NCI-H2196 (cell line): ENCODE measurements around the gene WDR7.

Experiments used
- DNase-seq: peaks from one replicate; lab custom pipeline; 2025; ENCODE audit not compliant: unreplicated experiment; lab: John Stamatoyannopoulos, UW

Gene WDR7

GRCh38 chr18:56650944-56651770 is at the start of gene WDR7:
TSS of gene WDR7 (plus strand) at chr18:56651359. CDS start at chr18:56672516, 21,157 bp downstream.
- DNase-seq = peak; percentile 96

GRCh38 chr18:56606618-56607017 is 44.5 kb upstream of the WDR7 start:
- DNase-seq = no peak

DNA sequence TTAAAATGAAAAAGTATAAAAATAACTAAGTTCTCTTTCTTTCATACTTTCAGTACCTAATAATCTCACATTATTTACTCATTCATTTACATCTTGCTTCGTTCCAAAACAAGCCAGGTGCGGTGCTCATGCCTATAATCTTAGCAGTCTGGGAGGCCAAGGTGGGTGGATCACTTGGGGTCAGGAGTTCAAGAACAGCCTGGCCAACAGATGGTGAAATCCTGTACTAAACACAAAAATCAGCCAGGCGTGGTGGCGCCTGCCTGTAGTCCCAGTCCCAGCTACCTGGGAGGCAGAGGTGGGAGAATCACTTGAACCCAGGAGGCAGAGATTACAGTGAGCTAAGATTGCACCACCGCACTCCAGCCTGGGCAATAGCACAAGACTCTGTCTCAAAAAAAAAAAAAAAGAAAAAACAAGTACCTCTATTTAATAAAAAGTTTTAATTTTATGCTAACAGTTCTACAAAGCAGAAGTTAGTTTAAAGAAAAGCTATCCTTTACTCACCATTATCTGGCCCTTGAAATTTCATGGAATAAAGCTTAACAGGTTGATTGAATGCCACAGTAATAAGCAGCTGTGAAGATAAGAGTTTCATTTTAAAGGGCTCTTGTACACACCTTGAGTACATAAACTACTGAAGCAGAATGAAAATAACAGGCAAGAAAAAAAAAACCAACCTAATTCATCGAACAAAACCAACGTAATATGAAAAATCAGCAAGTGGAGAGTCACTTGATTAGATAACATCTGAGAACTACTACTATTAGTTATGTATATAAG is 35.2 kb upstream of the WDR7 start:
- peak; percentile 13 for DNase-seq

GRCh38 chr18:56627991-56628390 is 23.2 kb upstream of the WDR7 start:
- no peak for DNase-seq

DNA sequence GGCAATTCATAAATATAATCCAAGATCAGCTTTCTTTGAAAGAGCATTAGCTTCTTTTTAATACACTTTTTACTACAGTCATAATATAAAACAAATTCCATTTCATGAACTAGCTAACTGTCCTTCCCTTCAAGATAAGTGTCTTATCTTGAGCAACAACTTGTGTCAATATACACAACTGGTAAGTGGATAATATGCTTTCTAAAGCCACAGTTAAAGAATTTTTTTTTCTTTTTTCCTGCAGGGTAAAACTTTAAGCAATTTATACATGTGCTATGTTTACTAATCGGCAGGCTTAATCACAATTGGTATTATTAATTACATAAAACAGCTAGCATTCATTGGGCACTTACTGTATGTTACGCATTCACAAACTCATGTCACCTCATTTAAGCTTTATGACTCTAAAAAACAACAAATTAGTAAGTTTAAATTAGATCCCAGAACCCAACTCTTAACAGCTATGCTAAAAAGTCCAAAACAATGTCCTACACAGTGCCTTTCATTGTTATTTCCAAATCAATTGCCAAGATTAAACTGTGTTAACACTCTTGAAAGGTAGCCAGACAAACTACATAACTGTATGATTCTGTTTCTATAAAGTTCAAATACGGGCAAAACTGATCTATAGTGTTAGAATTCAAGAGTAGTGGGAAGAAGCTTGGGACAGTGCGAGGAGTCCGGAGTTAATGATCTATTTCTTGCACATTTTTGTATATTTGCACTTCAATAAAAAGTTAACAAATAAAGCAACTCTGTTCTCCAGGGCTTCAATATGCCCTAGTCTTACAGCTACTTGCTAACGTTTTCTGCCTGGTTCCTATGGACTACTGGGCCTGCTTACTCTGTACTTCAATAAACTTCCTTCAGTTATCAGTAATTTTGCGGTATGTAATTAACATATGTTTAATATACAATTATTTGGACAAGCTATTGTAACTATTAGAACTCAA is 18.8 kb upstream of the WDR7 start:
- DNase-seq = no peak

- no peak for DNase-seq
Measured at GRCh38 chr18:56635007-56635406, 16.2 kb upstream of the WDR7 start.

DNA sequence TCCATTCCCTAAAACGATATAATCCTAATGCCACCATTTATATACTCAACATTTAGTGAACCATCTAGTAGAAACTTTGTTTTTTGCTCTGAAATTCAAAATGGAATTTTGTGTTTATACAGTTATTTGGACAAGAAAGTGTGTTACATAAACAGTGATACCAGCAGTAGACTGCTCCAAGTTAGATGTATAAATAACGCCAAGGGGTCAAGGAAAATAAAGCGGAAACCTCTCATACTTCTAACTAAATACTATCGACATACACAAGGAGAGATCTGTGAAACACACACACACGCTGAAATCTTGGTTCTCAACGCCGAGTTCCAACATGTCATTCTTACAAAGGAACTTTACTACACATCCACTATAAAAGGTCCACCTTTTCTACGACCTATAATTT is 14.0 kb upstream of the WDR7 start:
- no peak for DNase-seq

DNA sequence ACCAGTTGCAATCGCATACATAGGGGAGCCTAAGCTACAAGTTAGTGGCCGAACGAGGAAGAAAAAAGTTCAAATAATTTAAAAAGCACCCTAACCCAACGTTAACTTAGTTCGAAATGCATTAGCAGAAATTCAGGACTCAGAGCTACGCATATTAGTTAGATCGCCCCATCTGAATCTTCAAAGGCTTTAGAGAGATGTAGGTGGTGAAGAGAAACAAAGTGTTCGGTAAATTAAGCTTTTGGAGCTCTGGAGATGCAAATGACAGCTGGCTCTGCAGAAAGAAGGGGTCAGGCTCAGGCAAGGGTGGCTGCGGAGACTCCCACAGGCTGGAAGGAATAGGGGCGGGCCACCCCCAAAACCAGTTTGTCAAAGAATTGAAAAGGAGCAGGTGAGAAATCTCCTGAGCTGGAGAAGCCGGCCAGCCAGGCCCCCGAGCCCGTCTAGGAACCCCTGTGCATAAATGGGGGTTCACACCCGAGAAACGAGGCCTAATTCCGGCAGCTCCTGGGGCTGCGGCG is 13.4 kb upstream of the WDR7 start:
- peak; percentile 8 for DNase-seq

DNA sequence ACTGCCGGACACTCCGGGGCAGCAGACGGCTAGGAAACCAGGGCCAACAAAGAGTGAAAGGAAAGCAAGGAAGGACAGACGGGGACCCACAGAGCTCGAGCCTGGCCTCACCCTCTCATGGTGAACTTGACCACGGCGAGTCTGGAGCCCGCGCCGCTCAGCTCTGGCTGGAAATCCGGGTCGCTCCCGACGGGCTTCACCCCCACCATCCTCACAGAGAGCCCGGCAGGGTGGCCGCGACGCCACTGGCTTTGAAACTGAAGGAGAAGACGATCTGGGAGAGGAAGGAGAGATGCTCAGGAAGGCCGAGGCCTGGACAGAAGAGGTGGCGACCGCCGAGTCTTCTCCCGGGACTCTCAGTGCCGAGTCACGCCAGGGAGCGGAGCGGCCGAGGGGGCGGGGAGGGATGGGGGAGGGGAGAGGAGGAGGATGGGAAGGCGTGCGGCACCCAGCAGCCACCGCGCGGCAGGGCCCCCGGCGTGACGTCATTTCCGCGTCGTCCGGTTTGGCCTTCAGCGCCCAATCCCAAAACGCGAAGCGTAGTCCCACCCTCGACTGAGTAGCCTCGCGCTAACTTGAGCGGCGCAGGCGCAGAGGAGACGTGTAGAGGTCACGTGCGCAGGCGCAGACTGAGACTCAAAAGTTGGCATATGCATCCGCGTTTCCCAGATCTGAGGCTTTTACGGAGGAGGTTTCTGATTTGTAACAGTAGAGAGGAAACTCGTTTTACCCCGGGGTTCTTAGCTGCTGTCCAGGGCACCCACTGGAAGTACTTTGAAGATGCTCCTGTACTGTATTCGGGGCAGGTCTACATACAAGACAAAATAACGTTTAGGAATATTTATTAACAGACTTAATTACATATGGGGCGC is 12.7 kb upstream of the WDR7 start, which contains the start of gene TXNL1:
Gene TXNL1 (minus strand): TSS at position 361 of the 872 bp plus-strand sequence. CDS start 152 bp downstream, at position 209.
- peak; percentile 99 for DNase-seq

- no peak for DNase-seq
Measured at GRCh38 chr18:56639104-56639381, 12.1 kb upstream of the WDR7 start.

GRCh38 chr18:56639571-56639970 is 11.6 kb upstream of the WDR7 start:
- no peak for DNase-seq

DNA sequence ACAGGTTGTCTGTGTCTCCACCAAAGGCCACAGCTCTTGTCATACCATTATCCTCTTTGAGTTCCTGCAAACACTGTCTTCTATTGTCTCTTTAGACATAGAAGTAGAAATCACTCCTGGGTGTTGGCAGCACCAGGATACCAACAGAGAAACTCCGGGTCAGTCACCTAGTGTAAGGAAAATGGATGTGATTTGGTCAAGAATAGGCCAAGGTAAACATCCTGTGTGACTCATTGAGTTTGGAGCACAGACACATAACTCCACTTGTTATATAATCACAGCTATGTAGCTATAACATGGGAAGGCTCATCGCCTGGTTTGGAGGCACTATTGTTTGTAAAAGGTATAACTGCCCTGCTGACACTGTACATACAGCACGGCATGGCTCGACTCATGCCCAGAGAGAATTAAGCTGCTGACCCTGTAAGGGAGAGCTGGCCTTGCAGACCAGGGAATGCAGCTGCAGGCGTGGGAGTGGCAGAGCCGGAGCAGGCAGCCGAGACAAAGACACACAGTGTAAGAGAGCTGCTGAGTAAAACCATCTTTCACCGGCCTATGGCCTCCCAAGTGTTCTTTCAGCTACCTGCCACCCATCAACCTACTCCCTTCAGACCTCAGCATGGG is 9.3 kb upstream of the WDR7 start:
- DNase-seq = no peak

GRCh38 chr18:56643381-56643780 is 7.8 kb upstream of the WDR7 start:
- DNase-seq = no peak

DNA sequence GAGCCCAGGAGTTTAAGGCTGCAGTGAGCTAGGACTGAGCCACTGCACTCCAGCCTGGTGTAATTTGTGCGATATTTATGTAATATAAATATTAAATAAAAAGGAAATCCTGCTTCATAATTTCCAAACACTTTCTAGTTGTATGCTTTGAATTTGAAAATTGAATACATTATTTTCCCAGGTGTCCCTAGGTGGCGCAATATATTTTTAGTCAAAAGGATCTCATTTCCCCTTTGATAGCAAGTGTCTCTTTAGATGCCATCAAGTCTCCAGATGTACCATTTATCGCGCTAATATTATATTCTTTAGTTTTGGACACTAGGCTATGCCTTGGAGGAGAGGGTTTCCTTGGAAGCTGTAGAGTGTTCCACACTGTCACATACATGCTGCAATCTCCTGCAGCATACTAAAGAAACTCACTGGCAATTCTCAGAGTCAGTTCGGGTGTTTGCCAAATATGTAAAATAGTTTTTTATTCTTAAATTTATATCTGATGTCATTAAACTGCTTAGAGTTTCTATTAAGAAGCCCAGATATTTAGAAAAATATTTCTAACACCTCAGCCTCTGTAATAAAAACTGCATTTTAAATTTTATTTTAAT is 5.6 kb upstream of the WDR7 start:
- DNase-seq = no peak

DNA sequence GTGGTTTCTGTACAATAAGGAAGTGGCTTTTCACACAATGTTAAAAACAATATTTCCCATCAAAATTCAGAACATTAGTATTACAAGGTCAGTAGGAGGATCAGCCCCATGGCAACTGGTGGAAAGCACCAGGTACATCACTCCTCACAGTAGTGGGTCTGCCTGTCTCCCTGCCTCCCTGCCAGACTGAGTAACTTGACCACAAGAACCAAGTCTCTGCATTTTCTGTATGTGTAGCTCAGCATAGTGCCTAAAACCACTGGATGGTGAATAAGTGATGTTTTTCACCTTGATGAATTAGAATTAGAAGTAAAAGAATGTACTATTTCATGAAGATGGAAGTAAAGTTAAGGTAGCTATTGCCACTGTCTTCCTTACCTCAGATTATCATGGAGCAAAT is 4.1 kb upstream of the WDR7 start:
- DNase-seq = no peak

DNA sequence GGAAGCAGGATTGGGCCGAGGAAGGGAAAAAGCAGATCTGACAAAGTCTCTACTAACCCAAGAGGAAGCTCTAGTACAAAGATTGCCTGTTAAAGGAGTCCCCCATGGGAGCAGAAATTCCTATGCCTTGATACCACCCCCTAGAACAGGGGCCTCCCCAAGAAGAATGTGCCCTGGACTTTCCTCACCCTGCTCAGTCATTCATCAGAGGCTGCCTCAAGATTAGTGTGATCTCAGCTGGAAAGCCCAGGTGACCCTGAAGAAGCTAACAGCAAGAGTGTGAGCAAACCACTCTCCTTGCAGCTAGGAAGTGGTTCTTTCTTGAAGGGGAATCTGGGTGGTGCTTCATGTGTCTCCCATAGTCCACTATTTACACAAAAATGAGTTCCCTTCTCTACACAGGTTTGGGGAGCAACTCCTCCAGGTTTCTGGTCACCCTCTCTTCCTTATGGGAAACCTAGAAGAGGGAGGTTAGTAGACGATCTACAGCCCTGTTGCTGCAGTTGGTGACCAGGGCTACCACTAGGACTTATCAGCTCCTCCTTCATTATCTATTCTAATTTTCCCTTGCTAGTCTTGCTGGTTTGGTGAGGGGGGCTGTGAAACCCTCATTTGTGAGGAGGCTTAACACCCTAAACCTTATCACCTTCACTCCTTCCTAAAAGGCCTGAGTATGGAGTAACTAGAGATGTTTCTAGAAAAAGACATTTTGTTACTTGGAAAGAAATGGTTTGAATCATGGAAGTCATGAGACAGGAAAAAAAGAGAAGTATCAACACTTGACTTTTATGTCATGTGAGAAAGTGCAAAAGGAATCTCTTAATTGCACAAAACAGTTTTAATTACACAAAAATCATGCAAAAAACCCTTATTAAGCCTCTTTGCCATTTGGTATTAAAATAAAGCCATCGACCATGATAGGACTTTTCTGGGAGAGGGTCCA is 2.9 kb upstream of the WDR7 start:
- no peak for DNase-seq

- DNase-seq = no peak
Measured at GRCh38 chr18:56649996-56650395, 1.2 kb upstream of the WDR7 start.

GRCh38 chr18:56651771-56652092 is 573 bp downstream of the WDR7 start:
- no peak for DNase-seq
